Caco-2 (cell line): ENCODE data around the gene TXNDC17. TPM values are rescaled to one million over a fixed set of nuclear protein-coding genes. Genes with fewer than 3 reads are reported as not detected.

Experiments
- BruUV-seq: library from RNA; stranded (reverse); fragments of 400-500 nt; replicated peaks from 2 replicates; lab custom pipeline; 2021; lab: Mats Ljungman, UMichigan
- CTCF ChIA-PET: fragments of 300-600 bp; sonication (Branson Sonifier 250); formaldehyde crosslinking; loops from one replicate; lab custom pipeline; 2022; ENCODE audit warnings: antibody characterized with exemption; lab: Charles Lee
- POLR2A ChIA-PET: fragments of 300-600 bp; sonication (Branson Sonifier 250); formaldehyde crosslinking; loops from one replicate; lab custom pipeline; 2022; ENCODE audit warnings: antibody characterized with exemption; lab: Charles Lee
- DNase-seq, 2 experiments: peaks; one replicate each; pipeline versions ENCODE4 v3.0.0 to v3.0.0-alpha.2; 2020 to 2022
- H3K27me3 ChIP-seq: replicated peaks from 2 replicates; pipeline ENCODE4 v1.6.0; 2011; ENCODE audit warnings: low read length; ENCODE audit not compliant: control insufficient read depth, insufficient read depth
- H3K36me3 ChIP-seq: 2 replicates; pipeline ENCODE4 v1.5.1; 2011; ENCODE audit warnings: low read length; ENCODE audit not compliant: control insufficient read depth, insufficient read depth
- H3K4me1 ChIP-seq: fragments of 250-450 bp; sonication (Bioruptor Pico); 2 replicates; pipeline ENCODE4 v1.5.1; 2020; ENCODE audit warnings: mild to moderate bottlenecking
- H3K4me3 ChIP-seq: 2 replicates; pipeline ENCODE4 v1.5.1; 2011; ENCODE audit warnings: low read depth, mild to moderate bottlenecking, control low read depth, low read length
- H3K9me3 ChIP-seq: fragments of 250-450 bp; sonication (Bioruptor Pico); 2 replicates; pipeline ENCODE4 v1.5.1; 2020; ENCODE audit warnings: mild to moderate bottlenecking, moderate library complexity
- H3K27ac Mint-ChIP-seq: one replicate; pipeline ENCODE4 v1.8.0; 2022; ENCODE audit warnings: mixed read lengths; ENCODE audit not compliant: unreplicated experiment
- H3K27me3 Mint-ChIP-seq: one replicate; pipeline ENCODE4 v1.8.0; 2022; ENCODE audit warnings: mixed read lengths; ENCODE audit not compliant: insufficient read depth, unreplicated experiment
- H3K36me3 Mint-ChIP-seq: one replicate; pipeline ENCODE4 v1.8.0; 2022; ENCODE audit warnings: mild to moderate bottlenecking, mixed read lengths; ENCODE audit not compliant: insufficient read depth, unreplicated experiment
- H3K4me1 Mint-ChIP-seq: one replicate; pipeline ENCODE4 v1.8.0; 2022; ENCODE audit warnings: low read depth, mixed read lengths; ENCODE audit not compliant: unreplicated experiment
- H3K4me3 Mint-ChIP-seq: one replicate; pipeline ENCODE4 v1.8.0; 2022; ENCODE audit warnings: mild to moderate bottlenecking, moderate library complexity, mixed read lengths; ENCODE audit not compliant: unreplicated experiment
- H3K9me3 Mint-ChIP-seq: one replicate; pipeline ENCODE4 v1.8.0; 2022; ENCODE audit warnings: mixed read lengths; ENCODE audit not compliant: unreplicated experiment
- intact Hi-C: fragments of 100-400 bp; cut with micrococcal nuclease; formaldehyde crosslinking; loops from one replicate; pipeline ENCODE4 v1.10.0; 2022; ENCODE audit not compliant: unreplicated experiment
- total RNA-seq: library from RNA; stranded (reverse); gene quantifications from 2 replicates; pipeline ENCODE4 v1.2.3, GENCODE V29; 2022
- TF ChIP-seq, protein P1 (sequence below), 2 experiments: fragments of 200-600 bp in 1 of 2; IDR thresholded peaks; 1 replicate in 1 of 2; 2 replicates in 1 of 2; pipeline versions ENCODE4 v1.5.1 to v1.8.0; 2011 to 2022; ENCODE audit warnings: antibody characterized with exemption in 1 of 2, control low read depth in 1 of 2, inconsistent platforms in 1 of 2, low read depth in 1 of 2, low read length in 1 of 2, mild to moderate bottlenecking in 1 of 2, moderate library complexity in 1 of 2; ENCODE audit not compliant: insufficient read depth in 1 of 2, severe bottlenecking in 1 of 2, unreplicated experiment in 1 of 2

The TXNDC17 gene
- total RNA-seq, 1 experiment from 2014 or later, result 59.1 TPM

DNA sequence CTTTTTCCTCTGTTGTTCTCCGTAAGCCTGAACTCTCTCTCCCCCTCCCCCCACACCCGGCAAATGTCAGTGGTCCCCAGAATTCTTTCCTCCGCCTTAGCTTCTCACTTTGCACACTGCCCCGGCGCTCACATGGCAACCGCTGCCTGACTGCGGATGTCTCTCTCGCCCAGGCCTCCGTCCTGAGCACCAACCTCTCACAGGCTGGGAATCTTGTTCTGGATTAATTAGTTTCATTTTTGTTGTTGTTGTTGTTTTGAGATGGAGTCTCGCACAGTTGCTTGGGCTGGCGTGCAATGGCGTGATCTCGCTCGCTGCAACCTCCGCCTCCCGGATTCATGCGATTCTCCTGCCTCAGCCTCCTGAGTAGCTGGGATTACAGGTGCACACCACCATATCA lies 27.4 kb downstream of the TXNDC17 start:
- H3K4me3 ChIP-seq, result no peak overlapping the region
- POLR2A ChIA-PET, result no interaction called here
- H3K27ac Mint-ChIP-seq, result no peak overlapping the region
- H3K27me3 ChIP-seq, result no peaks in the 10 kb centered on the region
- H3K4me1 Mint-ChIP-seq, result no peaks in the 10 kb centered on the region
- no peaks in the 10 kb centered on the region for H3K36me3 ChIP-seq
- H3K9me3 ChIP-seq, result no peaks in the 10 kb centered on the region
- DNase-seq, result no peak
- no TSS peak for BruUV-seq
- CTCF ChIA-PET, result no interaction called here
- TF ChIP-seq, protein P1, sequence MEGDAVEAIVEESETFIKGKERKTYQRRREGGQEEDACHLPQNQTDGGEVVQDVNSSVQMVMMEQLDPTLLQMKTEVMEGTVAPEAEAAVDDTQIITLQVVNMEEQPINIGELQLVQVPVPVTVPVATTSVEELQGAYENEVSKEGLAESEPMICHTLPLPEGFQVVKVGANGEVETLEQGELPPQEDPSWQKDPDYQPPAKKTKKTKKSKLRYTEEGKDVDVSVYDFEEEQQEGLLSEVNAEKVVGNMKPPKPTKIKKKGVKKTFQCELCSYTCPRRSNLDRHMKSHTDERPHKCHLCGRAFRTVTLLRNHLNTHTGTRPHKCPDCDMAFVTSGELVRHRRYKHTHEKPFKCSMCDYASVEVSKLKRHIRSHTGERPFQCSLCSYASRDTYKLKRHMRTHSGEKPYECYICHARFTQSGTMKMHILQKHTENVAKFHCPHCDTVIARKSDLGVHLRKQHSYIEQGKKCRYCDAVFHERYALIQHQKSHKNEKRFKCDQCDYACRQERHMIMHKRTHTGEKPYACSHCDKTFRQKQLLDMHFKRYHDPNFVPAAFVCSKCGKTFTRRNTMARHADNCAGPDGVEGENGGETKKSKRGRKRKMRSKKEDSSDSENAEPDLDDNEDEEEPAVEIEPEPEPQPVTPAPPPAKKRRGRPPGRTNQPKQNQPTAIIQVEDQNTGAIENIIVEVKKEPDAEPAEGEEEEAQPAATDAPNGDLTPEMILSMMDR (IDR thresholded peaks at IDR 0.05; ENCODE audit: insufficient read depth in 1 of 2, low read depth in 1 of 2, low read length in 1 of 2, severe bottlenecking in 1 of 2, unreplicated experiment in 1 of 2), result no peak
- no peaks in the 10 kb centered on the region for H3K36me3 Mint-ChIP-seq
- H3K4me1 ChIP-seq, result no peaks in the 10 kb centered on the region
- intact Hi-C loops, result loop anchor here (5.0 to 10.0 kb wide), 2 partner anchors 44 to 337 kb away; partner anchors contain the start of gene SLC13A5
- H3K27me3 Mint-ChIP-seq, result no peaks in the 10 kb centered on the region
- no peak overlapping the region for H3K4me3 Mint-ChIP-seq
- H3K9me3 Mint-ChIP-seq, result no peaks in the 10 kb centered on the region

DNA sequence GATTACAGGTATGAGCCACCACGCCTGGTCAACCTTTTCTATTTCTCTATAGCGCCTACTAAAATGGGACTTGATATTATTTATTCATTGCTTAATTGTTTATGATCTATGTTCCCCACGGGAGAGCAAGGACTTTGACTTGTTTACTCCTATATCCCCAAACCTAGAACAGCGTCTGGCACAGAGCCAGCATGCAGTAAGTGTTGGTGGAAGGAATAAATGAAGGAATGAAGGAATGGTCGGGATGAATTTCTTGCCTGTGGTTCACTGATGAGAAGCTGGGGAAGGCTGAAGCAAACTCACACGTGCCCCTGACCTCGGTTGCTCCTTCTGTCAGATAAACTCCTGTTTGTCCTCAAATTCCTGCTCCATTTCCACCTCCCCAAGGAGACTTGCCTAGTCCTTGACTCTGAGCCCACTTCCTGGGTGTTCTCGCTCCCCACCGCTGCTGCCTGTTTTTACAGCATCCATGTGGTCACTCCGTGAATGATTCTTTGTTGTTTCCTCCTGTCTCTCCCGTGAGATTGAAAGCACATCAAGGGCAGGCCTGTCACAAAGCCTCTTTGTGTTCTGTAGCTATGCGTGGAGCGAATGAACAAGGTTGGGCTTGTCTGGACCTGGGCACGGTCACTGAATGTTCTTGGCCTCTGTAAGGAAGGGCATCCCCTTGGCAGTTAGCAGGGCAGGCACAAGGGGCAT lies 28.0 kb downstream of the TXNDC17 start:
- TF ChIP-seq, protein P1 (IDR thresholded peaks at IDR 0.05; ENCODE audit: insufficient read depth in 1 of 2, low read depth in 1 of 2, low read length in 1 of 2, severe bottlenecking in 1 of 2, unreplicated experiment in 1 of 2), result no peak
- CTCF ChIA-PET, result no interaction called here
- Mint-ChIP-seq H3K4me1 (no peaks in the 10 kb centered on the region), H3K27me3 (no peaks in the 10 kb centered on the region), H3K4me3 (no peak overlapping the region), H3K27ac (no peak overlapping the region), H3K9me3 (no peaks in the 10 kb centered on the region), H3K36me3 (no peaks in the 10 kb centered on the region)
- Histone ChIP-seq H3K9me3 (no peaks in the 10 kb centered on the region), H3K27me3 (no peaks in the 10 kb centered on the region), H3K4me3 (no peak overlapping the region), H3K4me1 (no peaks in the 10 kb centered on the region), H3K36me3 (no peaks in the 10 kb centered on the region)
- intact Hi-C loops, result loop anchor here (5.0 to 10.0 kb wide), 2 partner anchors 43 to 336 kb away; partner anchors contain the start of gene SLC13A5
- DNase-seq, result no peak
- POLR2A ChIA-PET, result no interaction called here
- no TSS peak for BruUV-seq

DNA sequence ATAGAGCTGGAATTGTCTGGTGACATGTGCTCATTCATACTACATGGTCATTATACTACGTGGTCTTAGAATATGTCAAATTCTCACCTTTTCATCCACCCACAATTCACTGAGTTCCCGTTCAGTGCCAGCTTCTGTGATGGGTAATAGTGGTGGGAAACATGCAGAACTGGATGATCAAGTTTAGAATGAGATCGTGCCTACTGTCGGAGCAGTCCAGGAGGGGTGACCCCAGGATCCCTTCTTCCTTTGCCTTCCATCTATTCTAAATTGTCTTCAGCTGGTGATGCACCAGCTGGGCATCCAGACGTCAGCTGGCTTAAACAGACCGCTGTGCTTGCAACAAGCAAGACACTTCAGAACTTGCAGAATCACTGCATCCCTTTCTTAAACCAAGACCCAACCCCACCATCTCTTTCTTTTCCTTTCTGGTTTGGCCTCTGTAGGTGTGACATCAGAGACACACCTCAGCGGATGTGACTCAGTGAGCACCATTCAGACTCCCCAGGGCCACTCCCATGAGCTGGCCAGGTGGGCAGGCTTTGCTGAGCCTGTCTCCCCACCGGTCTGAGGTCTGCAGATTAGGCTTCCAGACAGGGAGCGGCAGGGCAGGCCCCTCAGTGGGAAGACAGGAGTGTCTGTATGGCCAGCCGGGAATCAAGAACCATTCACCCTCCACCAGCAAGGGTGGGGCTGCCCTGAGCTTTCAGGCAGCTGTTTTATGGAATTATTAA lies 28.8 kb downstream of the TXNDC17 start:
- no peak for DNase-seq
- Mint-ChIP-seq H3K4me3 (no peak overlapping the region), H3K27me3 (no peaks in the 10 kb centered on the region), H3K9me3 (no peaks in the 10 kb centered on the region), H3K27ac (no peak overlapping the region), H3K36me3 (no peaks in the 10 kb centered on the region), H3K4me1 (no peaks in the 10 kb centered on the region)
- TF ChIP-seq, protein P1 (IDR thresholded peaks at IDR 0.05; ENCODE audit: insufficient read depth in 1 of 2, low read depth in 1 of 2, low read length in 1 of 2, severe bottlenecking in 1 of 2, unreplicated experiment in 1 of 2), result no peak
- H3K4me1 ChIP-seq, result no peaks in the 10 kb centered on the region
- H3K36me3 ChIP-seq, result no peaks in the 10 kb centered on the region
- H3K9me3 ChIP-seq, result no peaks in the 10 kb centered on the region
- H3K4me3 ChIP-seq, result no peak overlapping the region
- intact Hi-C loops, result loop anchor here (5.0 to 10.0 kb wide), 2 partner anchors 43 to 335 kb away; partner anchors contain the start of gene SLC13A5
- ChIA-PET CTCF (no interaction called here), POLR2A (no interaction called here)
- BruUV-seq, result no TSS peak
- H3K27me3 ChIP-seq, result no peaks in the 10 kb centered on the region
